ENCODE results near the gene HOMER1. TPM values are rescaled to one million over a fixed set of nuclear protein-coding genes. Genes with fewer than 3 reads are reported as not detected.
A peak's percentile ranks its signal among the peaks of the same experiment; 100 is the strongest.

The HOMER1 gene
- total and polyA plus RNA-seq, 10 of the 15 experiments (the other 5 are each of a cell fraction or from before 2014, with no cell fraction given): 0.96 to 22.0 (median 7.5) TPM

DNA sequence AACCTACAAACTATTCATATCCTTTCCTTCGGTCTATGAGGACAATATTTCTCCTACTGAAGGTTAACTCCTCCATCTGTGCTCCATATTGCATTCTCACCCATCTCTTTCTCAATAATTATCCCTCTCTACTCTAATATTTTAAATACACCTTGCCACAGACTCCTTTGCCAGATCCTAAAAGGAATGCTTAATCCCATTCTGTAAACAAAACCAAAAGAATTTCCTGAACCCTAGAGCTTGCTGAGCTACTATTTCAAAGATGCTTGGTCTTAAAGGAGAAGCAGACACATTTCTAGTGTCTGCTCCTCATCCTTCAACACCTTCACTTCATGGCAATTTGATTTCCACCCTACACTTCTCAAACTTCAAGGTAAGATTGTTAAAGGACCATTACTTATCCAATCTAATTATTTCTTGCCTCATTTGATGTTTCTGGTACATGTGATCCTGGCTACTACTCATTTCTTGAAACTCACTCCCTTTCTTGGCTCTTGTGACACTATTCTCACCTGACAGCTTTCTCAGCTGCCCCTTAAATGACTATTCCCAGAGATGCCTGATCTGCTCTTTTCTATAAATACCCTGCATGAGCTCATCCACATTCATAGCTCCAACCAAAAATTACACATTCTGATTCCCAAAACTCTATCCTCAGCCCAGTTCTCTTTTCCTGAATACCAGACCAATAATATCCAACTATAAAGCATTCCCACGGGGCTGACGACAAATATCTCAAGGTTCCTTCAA is 20.2 kb downstream of the HOMER1 start:
- POLR2A ChIA-PET: no interaction called here
- Histone ChIP-seq H3K4me2 (ENCODE audit: control insufficient read depth, insufficient read depth) (no peak overlapping the region), H3K27me3 (replicated peaks in 1 of 2; ENCODE audit: control insufficient read depth in 2 of 2, insufficient read depth in 2 of 2, low read length in 1 of 2) (no peaks in the 10 kb centered on the region), H2AFZ (ENCODE audit: control insufficient read depth, low read depth, low read length) (no peak overlapping the region), H3K9ac (ENCODE audit: control insufficient read depth, insufficient read depth, low read length) (no peak overlapping the region), H3K79me2 (ENCODE audit: control insufficient read depth, insufficient read depth, low read length) (no peaks in the 10 kb centered on the region), H3K27ac (ENCODE audit: control insufficient read depth, insufficient read depth) (no peak overlapping the region), H3K36me3 (ENCODE audit: control insufficient read depth in 2 of 2, insufficient read depth in 2 of 2, low read length in 1 of 2) (no peaks in the 10 kb centered on the region), H4K20me1 (ENCODE audit: control insufficient read depth, insufficient read depth) (no peaks in the 10 kb centered on the region), H3K4me1 (ENCODE audit: control insufficient read depth, insufficient read depth, low read length) (no peaks in the 10 kb centered on the region), H3K9me3 (replicated peaks; ENCODE audit: control insufficient read depth, insufficient read depth, low read length) (no peaks in the 10 kb centered on the region), H3K4me3 (no peak overlapping the region)
- RAD21 ChIA-PET (ENCODE audit: unreplicated experiment): no interaction called here
- CTCF ChIA-PET: no interaction called here
- DNase-seq (ENCODE audit: low read depth, low spot score) (no peak), ATAC-seq (no peak), FAIRE-seq (no peak)
- WGBS (ENCODE audit: insufficient coverage, insufficient replicate concordance, low lambda C conversion rate, missing lambda C conversion rate): 94% methylated on average over 3 of the region's 3 CpGs
- intact Hi-C loops (cut with micrococcal nuclease; ENCODE audit: unreplicated experiment) (no loop called here), in situ Hi-C loops (cut with MboI) (no loop called here)
- BruUV-seq (replicated peaks): TSS peak; percentile 52
- TF ChIP-seq NR2F1 (conservative IDR thresholded peaks at IDR 0.05): no peak
- no peak for TF ChIP-seq SPI1 (IDR thresholded peaks at IDR 0.05; ENCODE audit: borderline replicate concordance, insufficient read depth, low read depth, low read length)
- no peak for TF ChIP-seq RFX5 (IDR thresholded peaks at IDR 0.05; ENCODE audit: low read depth, low read length)
- TF ChIP-seq, protein P1, sequence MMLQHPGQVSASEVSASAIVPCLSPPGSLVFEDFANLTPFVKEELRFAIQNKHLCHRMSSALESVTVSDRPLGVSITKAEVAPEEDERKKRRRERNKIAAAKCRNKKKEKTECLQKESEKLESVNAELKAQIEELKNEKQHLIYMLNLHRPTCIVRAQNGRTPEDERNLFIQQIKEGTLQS (IDR thresholded peaks at IDR 0.05; ENCODE audit: borderline replicate concordance, extremely low read depth, low read depth, low read length): no peak
- TF ChIP-seq SMAD5 (IDR thresholded peaks at IDR 0.05; ENCODE audit: low read depth): no peak
- no peak for TF ChIP-seq RBBP5 (conservative IDR thresholded peaks at IDR 0.05)
- no peak for TF ChIP-seq HCFC1 (IDR thresholded peaks at IDR 0.05; ENCODE audit: low read length)
- TF ChIP-seq, protein P2, sequence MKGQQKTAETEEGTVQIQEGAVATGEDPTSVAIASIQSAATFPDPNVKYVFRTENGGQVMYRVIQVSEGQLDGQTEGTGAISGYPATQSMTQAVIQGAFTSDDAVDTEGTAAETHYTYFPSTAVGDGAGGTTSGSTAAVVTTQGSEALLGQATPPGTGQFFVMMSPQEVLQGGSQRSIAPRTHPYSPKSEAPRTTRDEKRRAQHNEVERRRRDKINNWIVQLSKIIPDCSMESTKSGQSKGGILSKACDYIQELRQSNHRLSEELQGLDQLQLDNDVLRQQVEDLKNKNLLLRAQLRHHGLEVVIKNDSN (IDR thresholded peaks at IDR 0.05; ENCODE audit: borderline replicate concordance, extremely low read length, insufficient read depth, low read depth, low read length): no peak
- TF ChIP-seq, protein P3, sequence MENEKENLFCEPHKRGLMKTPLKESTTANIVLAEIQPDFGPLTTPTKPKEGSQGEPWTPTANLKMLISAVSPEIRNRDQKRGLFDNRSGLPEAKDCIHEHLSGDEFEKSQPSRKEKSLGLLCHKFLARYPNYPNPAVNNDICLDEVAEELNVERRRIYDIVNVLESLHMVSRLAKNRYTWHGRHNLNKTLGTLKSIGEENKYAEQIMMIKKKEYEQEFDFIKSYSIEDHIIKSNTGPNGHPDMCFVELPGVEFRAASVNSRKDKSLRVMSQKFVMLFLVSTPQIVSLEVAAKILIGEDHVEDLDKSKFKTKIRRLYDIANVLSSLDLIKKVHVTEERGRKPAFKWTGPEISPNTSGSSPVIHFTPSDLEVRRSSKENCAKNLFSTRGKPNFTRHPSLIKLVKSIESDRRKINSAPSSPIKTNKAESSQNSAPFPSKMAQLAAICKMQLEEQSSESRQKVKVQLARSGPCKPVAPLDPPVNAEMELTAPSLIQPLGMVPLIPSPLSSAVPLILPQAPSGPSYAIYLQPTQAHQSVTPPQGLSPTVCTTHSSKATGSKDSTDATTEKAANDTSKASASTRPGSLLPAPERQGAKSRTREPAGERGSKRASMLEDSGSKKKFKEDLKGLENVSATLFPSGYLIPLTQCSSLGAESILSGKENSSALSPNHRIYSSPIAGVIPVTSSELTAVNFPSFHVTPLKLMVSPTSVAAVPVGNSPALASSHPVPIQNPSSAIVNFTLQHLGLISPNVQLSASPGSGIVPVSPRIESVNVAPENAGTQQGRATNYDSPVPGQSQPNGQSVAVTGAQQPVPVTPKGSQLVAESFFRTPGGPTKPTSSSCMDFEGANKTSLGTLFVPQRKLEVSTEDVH (IDR thresholded peaks at IDR 0.05; ENCODE audit: low read depth, partially characterized antibody): no peak
- TF ChIP-seq, protein P4, sequence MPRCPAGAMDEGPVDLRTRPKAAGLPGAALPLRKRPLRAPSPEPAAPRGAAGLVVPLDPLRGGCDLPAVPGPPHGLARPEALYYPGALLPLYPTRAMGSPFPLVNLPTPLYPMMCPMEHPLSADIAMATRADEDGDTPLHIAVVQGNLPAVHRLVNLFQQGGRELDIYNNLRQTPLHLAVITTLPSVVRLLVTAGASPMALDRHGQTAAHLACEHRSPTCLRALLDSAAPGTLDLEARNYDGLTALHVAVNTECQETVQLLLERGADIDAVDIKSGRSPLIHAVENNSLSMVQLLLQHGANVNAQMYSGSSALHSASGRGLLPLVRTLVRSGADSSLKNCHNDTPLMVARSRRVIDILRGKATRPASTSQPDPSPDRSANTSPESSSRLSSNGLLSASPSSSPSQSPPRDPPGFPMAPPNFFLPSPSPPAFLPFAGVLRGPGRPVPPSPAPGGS (IDR thresholded peaks at IDR 0.05; ENCODE audit: borderline replicate concordance, insufficient read depth, low read depth, low read length, poor library complexity, severe bottlenecking): no peak
- no peak for TF ChIP-seq BCL11A (IDR thresholded peaks at IDR 0.05; ENCODE audit: low read depth, low read length)
- SMC1A ChIA-PET (ENCODE audit: uncharacterized antibody, unreplicated experiment): interaction anchor here (0.7 to 2.1 kb wide), 4 partner anchors 9 to 28 kb away, joined by 3 to 5 read pairs (median 4); no protein-coding TSS in a partner anchor

Data from GM12878 (cell line).